MM.1S (cell line): ENCODE measurements around the gene TARS3.

Experiments used
- CTCF ChIP-seq: fragments of 300-600 bp; sonication (generic); IDR thresholded peaks from 2 replicates; pipeline ENCODE4 v1.5.1; 2016; ENCODE audit warnings: antibody characterized with exemption, low read length, mixed read lengths
- EZH2phosphoT487 ChIP-seq: fragments of 300-600 bp; sonication (generic); IDR thresholded peaks from 2 replicates; pipeline ENCODE4 v1.6.1; 2018; ENCODE audit warnings: antibody characterized with exemption, low read length

- TF ChIP-seq CTCF, result no peak
- no peak for TF ChIP-seq EZH2phosphoT487
Observed at GRCh38 chr15:101692801-101693598, 31.3 kb downstream of the TARS3 start.
